K562 (cell line): ENCODE results near the gene SLC20A1. TPM values are rescaled to one million over a fixed set of nuclear protein-coding genes. Genes with fewer than 3 reads are reported as not detected.

Source experiments
- ATAC-seq: fragments of 200-7000 bp; cut with Tn5 transposase; 3 replicates; pipeline ENCODE4 v1.9.1; 2020; ENCODE audit warnings: moderate library complexity
- BruUV-seq: library from RNA; stranded (reverse); fragments of 400-500 nt; replicated peaks from 2 replicates; lab custom pipeline; 2021; lab: Mats Ljungman, UMichigan
- CTCF ChIA-PET: fragments of 300-600 bp; formaldehyde crosslinking; extraction: SDS; loops from one replicate; lab custom pipeline; 2021; ENCODE audit warnings: low intra/inter-chr PET ratio; lab: Yijun Ruan, JAX
- POLR2A ChIA-PET: fragments of 300-600, 350-650 bp; sonication (Branson Sonifier 250); formaldehyde crosslinking; extraction: SDS; loops from one replicate; lab custom pipeline; 2021; ENCODE audit warnings: antibody characterized with exemption, inconsistent platforms; lab: Yijun Ruan, JAX
- DNase-seq, 4 experiments: peaks; one replicate each; pipeline versions ENCODE4 v3.0.0 to v3.0.0-alpha.2; 2011 to 2018; ENCODE audit warnings: low spot score in 3 of 4, mixed read lengths in 3 of 4; ENCODE audit errors: extremely low read depth in 1 of 4
- FAIRE-seq: peaks from 2 replicates; lab custom pipeline; 2011; peaks lifted over from hg19 to GRCh38; lab: Jason Lieb, UNC
- H2AFZ ChIP-seq: 2 replicates; pipeline ENCODE4 v1.6.0; 2011; ENCODE audit warnings: low read depth, low read length, control low read depth, inconsistent platforms
- H3K27ac ChIP-seq: fragments of 200-600 bp; 3 replicates; pipeline ENCODE4 v1.8.0; 2011; ENCODE audit warnings: low read depth, mild to moderate bottlenecking, control low read depth, inconsistent platforms, low read length, moderate library complexity, mixed read lengths; ENCODE audit errors: extremely low read depth
- H3K27me3 ChIP-seq, 2 experiments: fragments of 300-600 bp in 1 of 2; 2 replicates in 1 of 2; 3 replicates in 1 of 2; pipeline versions ENCODE4 v1.6.0 to v1.8.0; 2011; ENCODE audit warnings: inconsistent platforms in 2 of 2, low read length in 2 of 2, mild to moderate bottlenecking in 1 of 2, mixed read lengths in 1 of 2, moderate library complexity in 1 of 2; ENCODE audit not compliant: control insufficient read depth in 2 of 2, insufficient read depth in 2 of 2
- H3K36me3 ChIP-seq: fragments of 300-600 bp; 3 replicates; pipeline ENCODE4 v1.8.0; 2011; ENCODE audit warnings: mild to moderate bottlenecking, low read length, inconsistent platforms; ENCODE audit not compliant: control insufficient read depth, insufficient read depth
- H3K4me1 ChIP-seq, 2 experiments: fragments of 200-600 bp in 1 of 2; replicated peaks in 1 of 2; 2 replicates in 1 of 2; 3 replicates in 1 of 2; pipeline versions ENCODE4 v1.5.1 to v1.8.0; 2011; ENCODE audit warnings: inconsistent platforms in 2 of 2, low read length in 2 of 2, mild to moderate bottlenecking in 1 of 2, mixed read lengths in 1 of 2, moderate library complexity in 1 of 2; ENCODE audit not compliant: control insufficient read depth in 2 of 2, insufficient read depth in 2 of 2
- H3K4me2 ChIP-seq: 2 replicates; pipeline ENCODE4 v1.6.1; 2011; ENCODE audit warnings: low read length, control low read depth, inconsistent platforms, mixed read lengths; ENCODE audit not compliant: insufficient read depth
- H3K4me3 ChIP-seq: fragments of 200-600 bp; sonication (generic), shearing (Covaris generic); 2 replicates; pipeline ENCODE4 v1.5.1; 2016; ENCODE audit warnings: control low read depth, inconsistent platforms
- H3K79me2 ChIP-seq: fragments of 200-600 bp; 3 replicates; pipeline ENCODE4 v1.8.0; 2011; ENCODE audit warnings: low read length, inconsistent platforms; ENCODE audit not compliant: control insufficient read depth, insufficient read depth
- H3K9ac ChIP-seq, 2 experiments: 2 replicates each; pipeline versions ENCODE4 v1.6.0 to v1.6.1; 2011; ENCODE audit warnings: low read depth in 2 of 2, low read length in 2 of 2, control low read depth in 1 of 2, inconsistent platforms in 1 of 2, mild to moderate bottlenecking in 1 of 2, mixed read lengths in 1 of 2; ENCODE audit not compliant: insufficient read depth in 1 of 2
- H3K9me1 ChIP-seq: one replicate; pipeline ENCODE4 v1.6.0; 2011; ENCODE audit warnings: inconsistent platforms, mild to moderate bottlenecking, low read length, moderate library complexity; ENCODE audit not compliant: control insufficient read depth, insufficient read depth
- H3K9me3 ChIP-seq: replicated peaks from 2 replicates; pipeline ENCODE4 v1.5.1; 2011; ENCODE audit warnings: low read depth, low read length, inconsistent platforms; ENCODE audit not compliant: control insufficient read depth, insufficient read depth
- H4K20me1 ChIP-seq: replicated peaks from 2 replicates; pipeline ENCODE4 v1.6.1; 2011; ENCODE audit warnings: low read length, inconsistent platforms, mixed read lengths; ENCODE audit not compliant: control insufficient read depth, insufficient read depth
- CBFA2T3 ChIP-seq: fragments of 450-650 bp; IDR thresholded peaks from 2 replicates; pipeline ENCODE4 v1.6.1; 2017
- CREBBP ChIP-seq: IDR thresholded peaks from one replicate; pipeline ENCODE4 v1.6.1; 2012; ENCODE audit warnings: low read depth, mild to moderate bottlenecking, control low read depth, inconsistent platforms, low read length
- ERF ChIP-seq: fragments of 450-650 bp; formaldehyde crosslinking; IDR thresholded peaks from 2 replicates; pipeline ENCODE4 v1.4.0; 2020; ENCODE audit warnings: mild to moderate bottlenecking, mixed read lengths
- MITF ChIP-seq: IDR thresholded peaks from 2 replicates; pipeline ENCODE4 v1.6.1; 2014; ENCODE audit warnings: antibody characterized with exemption
- NONO ChIP-seq, 2 experiments: fragments of 200-400 bp in 1 of 2; fragments of 450-650 bp in 1 of 2; formaldehyde crosslinking in 1 of 2; IDR thresholded peaks; 2 replicates each; pipeline ENCODE4 v1.6.1; 2017; ENCODE audit warnings: low read depth in 2 of 2, mild to moderate bottlenecking in 2 of 2, moderate library complexity in 2 of 2, low read length in 1 of 2
- POLR3G ChIP-seq: IDR thresholded peaks from 2 replicates; pipeline ENCODE4 v1.6.1; 2011; ENCODE audit not compliant: insufficient read length, insufficient replicate concordance; ENCODE audit errors: extremely low read depth
- ZNF778 ChIP-seq: fragments of 450-650 bp; formaldehyde crosslinking; IDR thresholded peaks from 2 replicates; pipeline ENCODE4 v1.4.0; 2020; ENCODE audit warnings: mild to moderate bottlenecking, moderate library complexity
- WGBS: fragments of 100-300 bp; shearing (Covaris generic); methylation state at CpG from one replicate; pipeline ENCODE4 v1.1.6; 2016; ENCODE audit warnings: low coverage, mixed read lengths; ENCODE audit not compliant: insufficient coverage; ENCODE audit errors: missing lambda C conversion rate; 5-methylcytosine and 5-hydroxymethylcytosine counted together
- in situ Hi-C: fragments of 300-500 bp; cut with MboI; formaldehyde crosslinking; loops from 4 replicates; pipeline ENCODE4 v1.15.0; 2018; ENCODE audit warnings: inconsistent platforms, mixed read lengths
- intact Hi-C: fragments of 100-400 bp; cut with micrococcal nuclease; formaldehyde crosslinking; loops from 2 replicates; pipeline ENCODE4 v1.14.2; 2022
- polyA plus RNA-seq, 8 experiments: library from polyadenylated mRNA; depleted of rRNA in 4 of 8; stranded (reverse) in 5 of 8; unstranded in 3 of 8; fragments of >200 nt; fragmentation: Nextera tagmentation in 2 of 8; fragmentation: Illumina TruSeq in 1 of 8; extraction: Ambion mirVana in 2 of 8; extraction: Trizol in 1 of 8; gene quantifications; 2 replicates each; pipeline versions ENCODE4 v1.2.1 to v1.2.3, GENCODE V29; 2011 to 2014; ENCODE audit warnings: inconsistent platforms in 1 of 8, missing spikeins in 1 of 8
- total RNA-seq, 7 experiments: library from RNA; depleted of rRNA in 6 of 7; stranded (reverse); fragments of >200 nt in 6 of 7; fragmentation: Illumina TruSeq in 2 of 7; extraction: Trizol in 2 of 7; gene quantifications; 2 replicates each; pipeline versions ENCODE4 v1.2.1 to v1.2.3, GENCODE V29; 2011 to 2021; ENCODE audit warnings: low replicate concordance in 1 of 7

The SLC20A1 gene
- total and polyA plus RNA-seq, 9 of the 15 experiments (the other 6 are each of a cell fraction or from before 2014, with no cell fraction given) = 53.8 to 150 (median 74.7) TPM

- H3K27me3 ChIP-seq = no peaks in the 10 kb centered on the region
- H3K9me3 ChIP-seq = no peaks in the 10 kb centered on the region
- in situ Hi-C loops (loop anchor here (5.0 to 25.0 kb wide), 2 partner anchors 124 to 284 kb away; no protein-coding TSS in a partner anchor), intact Hi-C loops (loop anchor here (5.0 kb wide), 2 partner anchors 279 to 339 kb away; no protein-coding TSS in a partner anchor)
- POLR2A ChIA-PET = interaction anchor here (0.6 to 0.9 kb wide), 2 partner anchors 12 to 42 kb away, joined by 3 read pairs; no protein-coding TSS in a partner anchor
- H2AFZ ChIP-seq = no peak overlapping the region
- CTCF ChIA-PET = no interaction called here
- no peaks in the 10 kb centered on the region for H3K36me3 ChIP-seq
- no peak overlapping the region for H3K4me2 ChIP-seq
- H4K20me1 ChIP-seq = no peaks in the 10 kb centered on the region
- no peak overlapping the region for H3K9ac ChIP-seq
- FAIRE-seq (no peak), ATAC-seq (no peak)
- TF ChIP-seq CREBBP = no peak
- TF ChIP-seq CBFA2T3 = no peak
- TF ChIP-seq MITF = no peak
- TF ChIP-seq ZNF778 (CRISPR knock-in tag) = no peak
- TF ChIP-seq POLR3G = no peak
- no peak for TF ChIP-seq ERF (CRISPR knock-in tag)
- TF ChIP-seq NONO (IDR thresholded peaks at IDR 0.05; ENCODE audit: low read depth in 2 of 2, low read length in 1 of 2) = no peak
- TF ChIP-seq, all 486 proteins: peak for 0
- 24% methylated on average over 3 of the region's 3 CpGs for WGBS
- no peak for DNase-seq
- Histone ChIP-seq H3K4me3 (no peak overlapping the region), H3K27ac (no peak overlapping the region), H3K4me1 (peaks cover 0 to 3% of the 10 kb centered on the region in 2 experiments; a peak in 2 of 5 replicates), H3K9me1 (no peaks in the 10 kb centered on the region), H3K79me2 (no peaks in the 10 kb centered on the region)
- BruUV-seq = no TSS peak
These were observed 42.8 kb upstream of the SLC20A1 start for GRCh38 chr2:112602917-112603316.
